Measurements from ENCODE around the gene CAPN7. TPM values are rescaled to one million over a fixed set of nuclear protein-coding genes. Genes with fewer than 3 reads are reported as not detected.
"Not testable (repeated sequence)": the region's sequence is repeated elsewhere in the genome, so short reads cannot be mapped to it uniquely, and the experiment has no call there.

The CAPN7 gene
- total RNA-seq, 4 donors from 2014 or later = 44.0 to 80.5 (median 49.1) TPM

DNA sequence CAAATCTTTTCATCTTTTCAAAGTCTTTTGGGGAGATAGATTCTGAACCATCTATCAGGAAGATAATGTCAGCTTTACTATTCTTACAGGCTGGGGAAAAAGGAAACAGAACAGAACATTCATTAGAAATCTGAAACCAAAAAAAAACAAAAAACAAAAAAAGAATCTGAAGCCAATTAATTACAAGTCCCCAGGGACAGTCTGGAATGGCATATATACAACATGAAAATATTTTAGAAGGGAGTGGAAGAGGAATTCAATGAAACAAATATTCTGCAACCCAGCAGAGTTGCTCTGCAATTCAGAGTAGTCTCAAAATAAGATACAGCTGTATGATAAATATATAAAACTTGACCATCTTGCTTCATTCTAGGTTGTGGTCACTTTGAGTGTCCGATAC is 41.7 kb upstream of the CAPN7 start:
- 52 to 87% methylated on average over 1 of the region's 1 CpG for WGBS, 2 donors
- intact Hi-C loops (cut with DNase I; ENCODE audit: low total_unique reads) = no loop called here
- TF ChIP-seq, protein P1, sequence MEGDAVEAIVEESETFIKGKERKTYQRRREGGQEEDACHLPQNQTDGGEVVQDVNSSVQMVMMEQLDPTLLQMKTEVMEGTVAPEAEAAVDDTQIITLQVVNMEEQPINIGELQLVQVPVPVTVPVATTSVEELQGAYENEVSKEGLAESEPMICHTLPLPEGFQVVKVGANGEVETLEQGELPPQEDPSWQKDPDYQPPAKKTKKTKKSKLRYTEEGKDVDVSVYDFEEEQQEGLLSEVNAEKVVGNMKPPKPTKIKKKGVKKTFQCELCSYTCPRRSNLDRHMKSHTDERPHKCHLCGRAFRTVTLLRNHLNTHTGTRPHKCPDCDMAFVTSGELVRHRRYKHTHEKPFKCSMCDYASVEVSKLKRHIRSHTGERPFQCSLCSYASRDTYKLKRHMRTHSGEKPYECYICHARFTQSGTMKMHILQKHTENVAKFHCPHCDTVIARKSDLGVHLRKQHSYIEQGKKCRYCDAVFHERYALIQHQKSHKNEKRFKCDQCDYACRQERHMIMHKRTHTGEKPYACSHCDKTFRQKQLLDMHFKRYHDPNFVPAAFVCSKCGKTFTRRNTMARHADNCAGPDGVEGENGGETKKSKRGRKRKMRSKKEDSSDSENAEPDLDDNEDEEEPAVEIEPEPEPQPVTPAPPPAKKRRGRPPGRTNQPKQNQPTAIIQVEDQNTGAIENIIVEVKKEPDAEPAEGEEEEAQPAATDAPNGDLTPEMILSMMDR (IDR thresholded peaks at IDR 0.05) = no peak
- no peak for TF ChIP-seq POLR2A (IDR thresholded peaks at IDR 0.05)
- no peak overlapping the region for H3K4me3 ChIP-seq (ENCODE audit: low read depth, poor library complexity, severe bottlenecking)
- DNase-seq (ENCODE audit: low spot score in 2 of 2) = no peak

- no peak for DNase-seq (ENCODE audit: low spot score in 2 of 2)
- H3K4me3 ChIP-seq (ENCODE audit: low read depth, poor library complexity, severe bottlenecking) = no peak overlapping the region
- 93 to 95% methylated on average over 6 of the region's 6 CpGs for WGBS, 2 donors
- TF ChIP-seq POLR2A (IDR thresholded peaks at IDR 0.05) = no peak
- TF ChIP-seq, protein P1 (IDR thresholded peaks at IDR 0.05) = no peak
- intact Hi-C loops (cut with DNase I; ENCODE audit: low total_unique reads) = no loop called here
Observed at GRCh38 chr3:15165061-15165460, 41.0 kb upstream of the CAPN7 start.

- intact Hi-C loops (cut with DNase I; ENCODE audit: low total_unique reads); DNase-seq (ENCODE audit: low spot score in 2 of 2); H3K4me3 ChIP-seq (ENCODE audit: low read depth, poor library complexity, severe bottlenecking): not testable (repeated sequence)
- 94 to 96% methylated on average over 3 of the region's 3 CpGs for WGBS, 2 donors
Observed at GRCh38 chr3:15166391-15166790, 39.7 kb upstream of the CAPN7 start.

DNA sequence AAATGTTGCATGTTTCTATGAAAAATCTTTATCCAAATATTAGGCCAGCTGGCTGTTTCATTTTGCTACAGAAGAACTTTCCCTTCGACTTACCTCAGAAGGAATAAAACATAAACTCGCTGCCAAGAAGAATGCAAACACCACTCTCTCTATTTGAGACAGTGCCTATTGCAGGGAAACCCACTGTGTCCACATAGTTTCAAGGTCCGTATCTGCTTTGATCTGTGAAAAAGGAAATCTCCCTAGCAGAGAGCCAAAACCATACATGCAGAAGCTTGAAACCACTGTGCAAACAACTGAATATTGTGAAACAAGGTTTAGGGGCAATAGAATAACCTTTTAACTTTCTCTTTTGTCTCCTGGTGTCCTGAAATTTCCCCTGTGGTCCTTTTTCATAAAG is 35.0 kb upstream of the CAPN7 start:
- DNase-seq (ENCODE audit: low spot score in 2 of 2) = no peak
- WGBS, 2 donors = 45 to 50% methylated on average over 3 of the region's 3 CpGs
- H3K4me3 ChIP-seq (ENCODE audit: low read depth, poor library complexity, severe bottlenecking) = no peak overlapping the region
- intact Hi-C loops (cut with DNase I; ENCODE audit: low total_unique reads) = no loop called here
- TF ChIP-seq, protein P1 (IDR thresholded peaks at IDR 0.05) = no peak
- TF ChIP-seq POLR2A (IDR thresholded peaks at IDR 0.05) = no peak

DNA sequence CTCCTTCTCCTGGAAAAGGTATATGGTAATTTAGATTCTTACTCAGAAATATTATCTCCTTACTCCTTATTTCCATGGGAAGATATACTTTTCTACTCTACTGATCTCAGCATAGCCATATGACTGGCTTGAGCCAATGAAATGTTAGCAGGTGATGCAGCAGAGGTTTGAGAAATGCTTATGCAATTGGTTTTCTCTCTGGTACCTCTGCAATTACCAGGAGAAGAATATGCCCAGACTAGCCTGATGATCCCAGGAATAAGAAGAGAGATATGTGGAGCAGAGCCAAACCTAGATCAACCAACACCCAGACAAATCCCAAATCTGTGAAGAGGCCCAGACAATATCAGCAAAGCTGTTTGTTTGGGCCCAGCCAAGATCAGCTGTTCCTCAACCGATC is 33.2 kb upstream of the CAPN7 start:
- 53 to 76% methylated on average over 1 of the region's 1 CpG for WGBS, 2 donors
- no peak for DNase-seq (ENCODE audit: low spot score in 2 of 2)
- no peak overlapping the region for H3K4me3 ChIP-seq (ENCODE audit: low read depth, poor library complexity, severe bottlenecking)
- TF ChIP-seq POLR2A (IDR thresholded peaks at IDR 0.05) = no peak
- TF ChIP-seq, protein P1 (IDR thresholded peaks at IDR 0.05) = no peak
- intact Hi-C loops (cut with DNase I; ENCODE audit: low total_unique reads) = no loop called here

DNA sequence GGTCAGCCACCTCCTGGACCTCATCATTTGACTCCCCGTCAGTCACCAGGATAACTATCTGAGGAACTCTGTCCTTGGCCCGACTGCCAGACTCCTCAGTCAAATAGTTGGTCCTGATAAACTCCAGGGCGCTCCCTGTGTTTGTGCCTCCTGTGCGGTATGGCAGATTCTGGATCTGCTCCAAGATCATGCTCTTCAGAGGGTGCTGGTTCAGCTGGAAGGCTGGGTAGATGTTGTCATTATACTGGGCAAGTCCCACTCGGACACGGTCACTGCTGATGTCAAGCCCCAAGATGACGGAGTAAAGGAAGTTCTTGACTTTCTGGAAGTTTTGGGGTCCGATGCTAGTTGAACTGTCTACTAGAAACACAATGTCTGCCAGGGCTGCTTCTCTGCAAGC is 31.1 kb upstream of the CAPN7 start:
- H3K4me3 ChIP-seq (ENCODE audit: low read depth, poor library complexity, severe bottlenecking) = no peak overlapping the region
- DNase-seq (ENCODE audit: low spot score in 2 of 2) = no peak
- intact Hi-C loops (cut with DNase I; ENCODE audit: low total_unique reads) = no loop called here
- WGBS, 2 donors = 91 to 95% methylated on average over 8 of the region's 8 CpGs
- TF ChIP-seq POLR2A (IDR thresholded peaks at IDR 0.05) = no peak
- TF ChIP-seq, protein P1 (IDR thresholded peaks at IDR 0.05) = no peak

Measured in lower leg skin (tissue), 4 donors.